ENCODE measurements around the gene TSPYL6. TPM values are rescaled to one million over a fixed set of nuclear protein-coding genes. Genes with fewer than 3 reads are reported as not detected.

Gene TSPYL6
- total RNA-seq, 1 donor from 2014 or later: not detected

GRCh38 chr2:54289917-54290316 is 33.9 kb upstream of the TSPYL6 start:
- Mint-ChIP-seq H3K4me1 (ENCODE audit: unreplicated experiment) (no peaks in the 10 kb centered on the region), H3K27ac (no peak overlapping the region), H3K9me3 (peaks cover 6% of the 10 kb centered on the region), H3K27me3 (peaks cover 32% of the 10 kb centered on the region), H3K36me3 (no peaks in the 10 kb centered on the region), H3K4me3 (no peak overlapping the region)
- TF ChIP-seq, protein P1, sequence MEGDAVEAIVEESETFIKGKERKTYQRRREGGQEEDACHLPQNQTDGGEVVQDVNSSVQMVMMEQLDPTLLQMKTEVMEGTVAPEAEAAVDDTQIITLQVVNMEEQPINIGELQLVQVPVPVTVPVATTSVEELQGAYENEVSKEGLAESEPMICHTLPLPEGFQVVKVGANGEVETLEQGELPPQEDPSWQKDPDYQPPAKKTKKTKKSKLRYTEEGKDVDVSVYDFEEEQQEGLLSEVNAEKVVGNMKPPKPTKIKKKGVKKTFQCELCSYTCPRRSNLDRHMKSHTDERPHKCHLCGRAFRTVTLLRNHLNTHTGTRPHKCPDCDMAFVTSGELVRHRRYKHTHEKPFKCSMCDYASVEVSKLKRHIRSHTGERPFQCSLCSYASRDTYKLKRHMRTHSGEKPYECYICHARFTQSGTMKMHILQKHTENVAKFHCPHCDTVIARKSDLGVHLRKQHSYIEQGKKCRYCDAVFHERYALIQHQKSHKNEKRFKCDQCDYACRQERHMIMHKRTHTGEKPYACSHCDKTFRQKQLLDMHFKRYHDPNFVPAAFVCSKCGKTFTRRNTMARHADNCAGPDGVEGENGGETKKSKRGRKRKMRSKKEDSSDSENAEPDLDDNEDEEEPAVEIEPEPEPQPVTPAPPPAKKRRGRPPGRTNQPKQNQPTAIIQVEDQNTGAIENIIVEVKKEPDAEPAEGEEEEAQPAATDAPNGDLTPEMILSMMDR (conservative IDR thresholded peaks at IDR 0.05): no peak
- no peak for DNase-seq (ENCODE audit: extremely low spot score, unreplicated experiment)

DNA sequence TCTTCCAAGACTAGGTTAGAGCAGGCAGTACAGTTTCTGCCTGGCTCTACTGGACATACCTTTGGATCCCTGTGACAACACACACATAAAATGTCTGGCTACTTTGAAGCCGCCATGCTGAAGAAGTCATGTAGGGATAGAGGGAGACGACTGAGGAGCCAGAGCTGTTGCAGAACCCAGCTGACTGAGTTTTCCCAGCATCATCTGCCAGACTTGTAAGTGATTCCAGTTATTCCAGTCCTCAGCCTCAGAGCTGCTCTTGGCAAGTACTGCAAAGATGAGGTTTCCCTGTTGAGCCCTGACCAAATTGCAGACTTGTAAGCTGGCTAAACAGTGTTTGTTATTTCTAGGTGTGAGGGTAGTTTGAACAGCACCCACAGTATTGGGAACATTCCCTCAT is 31.5 kb upstream of the TSPYL6 start:
- Mint-ChIP-seq H3K4me3 (no peak overlapping the region), H3K36me3 (no peaks in the 10 kb centered on the region), H3K27me3 (peaks cover 32% of the 10 kb centered on the region), H3K27ac (no peak overlapping the region), H3K4me1 (ENCODE audit: unreplicated experiment) (no peaks in the 10 kb centered on the region), H3K9me3 (peaks cover 6% of the 10 kb centered on the region)
- DNase-seq (ENCODE audit: extremely low spot score, unreplicated experiment): no peak
- TF ChIP-seq, protein P1 (conservative IDR thresholded peaks at IDR 0.05): no peak

- Mint-ChIP-seq H3K27ac (no peak overlapping the region), H3K36me3 (no peaks in the 10 kb centered on the region), H3K9me3 (peaks cover 6% of the 10 kb centered on the region), H3K4me3 (no peak overlapping the region), H3K27me3 (peaks cover 21% of the 10 kb centered on the region), H3K4me1 (ENCODE audit: unreplicated experiment) (no peaks in the 10 kb centered on the region)
- TF ChIP-seq, protein P1 (conservative IDR thresholded peaks at IDR 0.05): no peak
- DNase-seq (ENCODE audit: extremely low spot score, unreplicated experiment): no peak
Measured at GRCh38 chr2:54285451-54285850, 29.4 kb upstream of the TSPYL6 start.

DNA sequence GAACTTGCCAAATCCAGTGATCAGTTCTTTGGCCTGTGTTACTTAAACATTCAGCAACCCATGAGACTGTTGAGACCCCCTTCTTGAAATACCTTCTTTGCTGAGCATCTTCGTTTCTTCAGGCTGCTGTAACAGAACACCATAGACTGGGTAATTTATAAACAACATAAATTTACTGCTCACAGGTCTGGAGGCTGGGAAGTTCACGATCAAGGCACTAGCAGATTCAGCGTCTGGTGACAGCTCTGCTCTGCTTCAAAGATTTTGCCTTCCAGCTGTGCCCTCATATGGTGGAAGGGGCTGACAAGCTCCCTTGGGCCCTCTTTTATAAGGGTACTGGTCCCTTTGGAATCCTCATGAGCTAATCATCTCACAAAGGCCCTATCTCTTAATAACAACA is 28.8 kb upstream of the TSPYL6 start:
- Mint-ChIP-seq H3K27ac (no peak overlapping the region), H3K36me3 (no peaks in the 10 kb centered on the region), H3K4me3 (no peak overlapping the region), H3K27me3 (peaks cover 16% of the 10 kb centered on the region), H3K4me1 (ENCODE audit: unreplicated experiment) (no peaks in the 10 kb centered on the region), H3K9me3 (peaks cover 6% of the 10 kb centered on the region)
- TF ChIP-seq, protein P1 (conservative IDR thresholded peaks at IDR 0.05): no peak
- no peak for DNase-seq (ENCODE audit: extremely low spot score, unreplicated experiment)

DNA sequence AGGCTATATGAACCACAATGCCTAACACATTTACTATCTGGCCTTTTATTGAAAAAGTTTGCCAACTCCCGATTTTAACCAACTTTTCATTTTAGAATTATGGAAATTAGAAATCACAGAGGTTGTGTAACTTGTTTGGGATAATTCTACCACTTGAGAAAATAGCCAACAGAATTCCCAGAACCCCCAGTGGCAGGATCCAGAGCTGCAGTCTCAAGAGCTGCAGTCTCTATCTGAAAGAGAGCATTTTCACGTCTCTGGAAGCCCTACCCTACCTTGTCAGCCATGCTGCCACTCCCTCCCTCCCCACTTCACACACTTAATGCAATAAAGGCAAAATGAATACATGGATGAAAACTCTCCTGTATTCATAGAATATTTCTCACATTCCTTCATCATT is 23.4 kb upstream of the TSPYL6 start:
- Mint-ChIP-seq H3K4me1 (ENCODE audit: unreplicated experiment) (no peaks in the 10 kb centered on the region), H3K27ac (no peak overlapping the region), H3K27me3 (peaks cover 3% of the 10 kb centered on the region), H3K4me3 (no peak overlapping the region), H3K9me3 (no peaks in the 10 kb centered on the region), H3K36me3 (no peaks in the 10 kb centered on the region)
- DNase-seq (ENCODE audit: extremely low spot score, unreplicated experiment): no peak
- TF ChIP-seq, protein P1 (conservative IDR thresholded peaks at IDR 0.05): peak; percentile 57

- Mint-ChIP-seq H3K9me3 (no peaks in the 10 kb centered on the region), H3K4me3 (no peak overlapping the region), H3K36me3 (no peaks in the 10 kb centered on the region), H3K4me1 (ENCODE audit: unreplicated experiment) (no peaks in the 10 kb centered on the region), H3K27ac (no peak overlapping the region), H3K27me3 (peaks cover 2% of the 10 kb centered on the region)
- DNase-seq (ENCODE audit: extremely low spot score, unreplicated experiment): no peak
- TF ChIP-seq, protein P1 (conservative IDR thresholded peaks at IDR 0.05): no peak
Measured at GRCh38 chr2:54275541-54275940, 19.5 kb upstream of the TSPYL6 start.

Data from type B pancreatic cell (in vitro differentiated cells).